Renal cortex interstitium (tissue), 11 donors: ENCODE data around the gene EGF. TPM values are rescaled to one million over a fixed set of nuclear protein-coding genes. Genes with fewer than 3 reads are reported as not detected.
A peak's percentile ranks its signal among the peaks of the same experiment; 100 is the strongest.
"Not testable (repeated sequence)": the region's sequence is repeated elsewhere in the genome, so short reads cannot be mapped to it uniquely, and the experiment has no call there.

ENCODE experiments used
- DNase-seq, 11 donors: peaks; one replicate each; pipeline ENCODE4 v3.0.0-alpha.2; 2013; ENCODE audit warnings: low read depth in 9 of 11, low spot score in 4 of 11; ENCODE audit errors: extremely low read depth in 1 of 11
- polyA plus RNA-seq, 3 donors: library from polyadenylated mRNA; unstranded; fragments of 120-200 nt; gene quantifications; one replicate each; pipeline ENCODE4 v1.2.1, GENCODE V29; 2013; ENCODE audit not compliant: insufficient read length in 3 of 3

Gene EGF
- polyA plus RNA-seq, 3 donors = 2.0 to 8.4 (median 3.1) TPM

GRCh38 chr4:110010797-110011196 is 98.1 kb downstream of the EGF start:
- no peak for DNase-seq

GRCh38 chr4:110012917-110013316 is 100.2 kb downstream of the EGF start:
- DNase-seq = no peak

GRCh38 chr4:110014233-110014632 is 101.5 kb downstream of the EGF start:
- no peak for DNase-seq

GRCh38 chr4:110019153-110019552 is 106.5 kb downstream of the EGF start:
- no peak for DNase-seq

GRCh38 chr4:110020139-110020538 is 107.5 kb downstream of the EGF start:
- no peak for DNase-seq

- no peak for DNase-seq
Observed at GRCh38 chr4:110020646-110021443, 108.2 kb downstream of the EGF start.

- DNase-seq = no peak
Observed at GRCh38 chr4:110022457-110022856, 109.8 kb downstream of the EGF start.

- no peak for DNase-seq
Observed at GRCh38 chr4:110025056-110025455, 112.4 kb downstream of the EGF start.

GRCh38 chr4:110025718-110026117 is 113.0 kb downstream of the EGF start:
- no peak for DNase-seq

- no peak for DNase-seq
Observed at GRCh38 chr4:110032603-110033002, 119.9 kb downstream of the EGF start.

GRCh38 chr4:110033355-110034025 is 120.8 kb downstream of the EGF start:
- no peak for DNase-seq

GRCh38 chr4:110034026-110034393 is 121.3 kb downstream of the EGF start:
- no peak for DNase-seq

- DNase-seq = not testable (repeated sequence)
Observed at GRCh38 chr4:110039164-110039563, 126.5 kb downstream of the EGF start.

GRCh38 chr4:110041735-110042134 is 129.1 kb downstream of the EGF start:
- DNase-seq = no peak

GRCh38 chr4:110042545-110043517 is 130.1 kb downstream of the EGF start:
- no peak for DNase-seq

- DNase-seq = no peak
Observed at GRCh38 chr4:110046588-110047049, 133.9 kb downstream of the EGF start.

GRCh38 chr4:110049951-110050925 is 137.6 kb downstream of the EGF start:
- DNase-seq = peak in 1 of 11 donors; percentile 29

- no peak for DNase-seq
Observed at GRCh38 chr4:110055158-110055768, 142.6 kb downstream of the EGF start.
